ENCODE measurements around the gene NXT1. TPM values are rescaled to one million over a fixed set of nuclear protein-coding genes. Genes with fewer than 3 reads are reported as not detected.

Gene NXT1
- 28.2 TPM in 2 replicates for polyA plus RNA-seq (2012; rRNA removed)
- polyA plus RNA-seq (2012; cell fraction: cytosol; rRNA removed) = 24.1 and 25.9 TPM in 2 replicates
- polyA plus RNA-seq (2012; cell fraction: nucleus; rRNA removed) = 15.3 and 18.1 TPM in 2 replicates

DNA sequence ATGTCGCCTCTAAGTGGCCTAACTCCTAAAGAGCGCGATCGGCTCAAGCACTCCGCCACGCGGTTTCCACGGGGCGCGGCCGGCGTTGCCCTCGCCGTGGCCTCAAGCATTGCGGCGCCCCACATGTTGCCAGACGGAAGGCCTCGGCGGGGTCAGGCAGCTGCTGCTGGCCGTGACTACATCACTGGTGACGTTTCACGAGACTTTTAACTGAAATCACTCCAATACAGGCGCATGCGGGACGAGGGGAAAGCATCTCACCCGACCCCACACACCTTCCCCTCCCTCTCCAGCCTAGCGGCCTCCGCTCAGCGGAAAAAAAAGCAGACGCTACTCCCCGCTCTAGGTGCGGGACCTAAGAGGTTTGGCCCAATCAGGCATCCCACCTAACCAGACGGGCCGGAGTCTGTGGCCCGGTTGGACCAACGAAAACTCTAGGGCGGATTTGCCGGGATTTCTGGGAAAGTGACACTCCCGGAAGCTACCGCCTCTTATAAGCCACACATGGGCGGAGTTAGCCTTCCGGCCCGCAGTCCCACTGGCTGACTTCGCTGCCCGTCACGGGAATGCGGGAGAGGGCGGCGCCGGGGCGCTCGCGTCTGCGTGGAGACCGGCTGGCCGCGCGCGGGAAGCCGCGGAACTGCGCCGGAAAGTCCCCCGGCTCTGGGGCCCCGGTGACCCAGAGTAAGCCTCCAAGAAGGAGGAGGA lies at the start of gene NXT1:
Gene NXT1 (plus strand): TSS at position 596 of the 708 bp plus-strand sequence. CDS start 3,251 bp downstream, outside the sequence.
- ChIA-PET POLR2A (interaction anchor here (1.0 to 2.0 kb wide), 7 partner anchors 8 to 96 kb away, joined by 4 to 11 read pairs (median 5); partner anchors contain the start of genes GZF1 and NAPB), CTCF (interaction anchor here (0.8 to 2.2 kb wide), 10 partner anchors 8 to 659 kb away, joined by 3 to 23 read pairs (median 6); no protein-coding TSS in a partner anchor)
- Histone ChIP-seq H3K36me3 (replicated peaks in 1 of 2; ENCODE audit: control insufficient read depth in 1 of 2, insufficient read depth in 2 of 2, low read length in 1 of 2) (peaks cover 16 to 17% of the 10 kb centered on the region in 2 experiments), H3K9ac (peak within 1 kb of the TSS; percentile 97), H4K20me1 (ENCODE audit: insufficient read depth) (peaks cover 17% of the 10 kb centered on the region), H3K4me3 (ENCODE audit: low read depth in 2 of 2, low read length in 1 of 2) (peak within 1 kb of the TSS; percentile 93 to 99), H3K9me2 (no peaks in the 10 kb centered on the region), H3F3A (replicated peaks; ENCODE audit: insufficient read depth) (peaks cover 14% of the 10 kb centered on the region), H3K27me3 (ENCODE audit: insufficient read depth) (no peaks in the 10 kb centered on the region), H3K4me2 (peak within 1 kb of the TSS; percentile 97), H3K27ac (ENCODE audit: low read depth in 2 of 2, low read length in 1 of 2) (peak within 1 kb of the TSS; percentile 98 to 99), H2AFZ (ENCODE audit: low read depth) (peak within 1 kb of the TSS; percentile 84), H3K4me1 (ENCODE audit: control insufficient read depth in 1 of 2, insufficient read depth in 2 of 2, low read depth in 1 of 2, low read length in 1 of 2) (peaks cover 5 to 11% of the 10 kb centered on the region in 2 experiments; a peak in 3 of 4 replicates), H3K9me3 (no peaks in the 10 kb centered on the region), H3K79me2 (ENCODE audit: insufficient read depth) (peaks cover 47% of the 10 kb centered on the region)
- 0% methylated on average over 16 of the region's 65 CpGs for WGBS (ENCODE audit: low lambda C conversion rate)
- peak; percentile 92 for DNase-seq
- TF ChIP-seq ELF1 (IDR thresholded peaks at IDR 0.05) = peak; percentile 88
- no peak for TF ChIP-seq TEAD4 (IDR thresholded peaks at IDR 0.05; ENCODE audit: borderline replicate concordance, insufficient read depth)
- TF ChIP-seq YY1 (IDR thresholded peaks at IDR 0.05; ENCODE audit: low read depth) = peak; percentile 69
- TF ChIP-seq, protein P1, sequence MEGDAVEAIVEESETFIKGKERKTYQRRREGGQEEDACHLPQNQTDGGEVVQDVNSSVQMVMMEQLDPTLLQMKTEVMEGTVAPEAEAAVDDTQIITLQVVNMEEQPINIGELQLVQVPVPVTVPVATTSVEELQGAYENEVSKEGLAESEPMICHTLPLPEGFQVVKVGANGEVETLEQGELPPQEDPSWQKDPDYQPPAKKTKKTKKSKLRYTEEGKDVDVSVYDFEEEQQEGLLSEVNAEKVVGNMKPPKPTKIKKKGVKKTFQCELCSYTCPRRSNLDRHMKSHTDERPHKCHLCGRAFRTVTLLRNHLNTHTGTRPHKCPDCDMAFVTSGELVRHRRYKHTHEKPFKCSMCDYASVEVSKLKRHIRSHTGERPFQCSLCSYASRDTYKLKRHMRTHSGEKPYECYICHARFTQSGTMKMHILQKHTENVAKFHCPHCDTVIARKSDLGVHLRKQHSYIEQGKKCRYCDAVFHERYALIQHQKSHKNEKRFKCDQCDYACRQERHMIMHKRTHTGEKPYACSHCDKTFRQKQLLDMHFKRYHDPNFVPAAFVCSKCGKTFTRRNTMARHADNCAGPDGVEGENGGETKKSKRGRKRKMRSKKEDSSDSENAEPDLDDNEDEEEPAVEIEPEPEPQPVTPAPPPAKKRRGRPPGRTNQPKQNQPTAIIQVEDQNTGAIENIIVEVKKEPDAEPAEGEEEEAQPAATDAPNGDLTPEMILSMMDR (IDR thresholded peaks at IDR 0.05) = no peak
- TF ChIP-seq, protein P2, sequence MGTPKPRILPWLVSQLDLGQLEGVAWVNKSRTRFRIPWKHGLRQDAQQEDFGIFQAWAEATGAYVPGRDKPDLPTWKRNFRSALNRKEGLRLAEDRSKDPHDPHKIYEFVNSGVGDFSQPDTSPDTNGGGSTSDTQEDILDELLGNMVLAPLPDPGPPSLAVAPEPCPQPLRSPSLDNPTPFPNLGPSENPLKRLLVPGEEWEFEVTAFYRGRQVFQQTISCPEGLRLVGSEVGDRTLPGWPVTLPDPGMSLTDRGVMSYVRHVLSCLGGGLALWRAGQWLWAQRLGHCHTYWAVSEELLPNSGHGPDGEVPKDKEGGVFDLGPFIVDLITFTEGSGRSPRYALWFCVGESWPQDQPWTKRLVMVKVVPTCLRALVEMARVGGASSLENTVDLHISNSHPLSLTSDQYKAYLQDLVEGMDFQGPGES (IDR thresholded peaks at IDR 0.05; ENCODE audit: low read depth, low read length) = peak; percentile 47
- TF ChIP-seq, protein P3, sequence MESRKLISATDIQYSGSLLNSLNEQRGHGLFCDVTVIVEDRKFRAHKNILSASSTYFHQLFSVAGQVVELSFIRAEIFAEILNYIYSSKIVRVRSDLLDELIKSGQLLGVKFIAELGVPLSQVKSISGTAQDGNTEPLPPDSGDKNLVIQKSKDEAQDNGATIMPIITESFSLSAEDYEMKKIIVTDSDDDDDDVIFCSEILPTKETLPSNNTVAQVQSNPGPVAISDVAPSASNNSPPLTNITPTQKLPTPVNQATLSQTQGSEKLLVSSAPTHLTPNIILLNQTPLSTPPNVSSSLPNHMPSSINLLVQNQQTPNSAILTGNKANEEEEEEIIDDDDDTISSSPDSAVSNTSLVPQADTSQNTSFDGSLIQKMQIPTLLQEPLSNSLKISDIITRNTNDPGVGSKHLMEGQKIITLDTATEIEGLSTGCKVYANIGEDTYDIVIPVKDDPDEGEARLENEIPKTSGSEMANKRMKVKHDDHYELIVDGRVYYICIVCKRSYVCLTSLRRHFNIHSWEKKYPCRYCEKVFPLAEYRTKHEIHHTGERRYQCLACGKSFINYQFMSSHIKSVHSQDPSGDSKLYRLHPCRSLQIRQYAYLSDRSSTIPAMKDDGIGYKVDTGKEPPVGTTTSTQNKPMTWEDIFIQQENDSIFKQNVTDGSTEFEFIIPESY (IDR thresholded peaks at IDR 0.05; ENCODE audit: borderline replicate concordance, low read depth) = peak; percentile 9; the same call in 1 of the 2 replicates
- TF ChIP-seq, protein P4, sequence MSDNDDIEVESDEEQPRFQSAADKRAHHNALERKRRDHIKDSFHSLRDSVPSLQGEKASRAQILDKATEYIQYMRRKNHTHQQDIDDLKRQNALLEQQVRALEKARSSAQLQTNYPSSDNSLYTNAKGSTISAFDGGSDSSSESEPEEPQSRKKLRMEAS (IDR thresholded peaks at IDR 0.05; ENCODE audit: low read depth) = peak; percentile 85
- no peak for TF ChIP-seq GATA2 (CRISPR knock-in tag; IDR thresholded peaks at IDR 0.05)
- TF ChIP-seq FOXJ3 (CRISPR knock-in tag; IDR thresholded peaks at IDR 0.05) = no peak
- no peak for TF ChIP-seq NFIC (IDR thresholded peaks at IDR 0.05; ENCODE audit: borderline replicate concordance)
- TF ChIP-seq FOSL2 (IDR thresholded peaks at IDR 0.05; ENCODE audit: borderline replicate concordance, low read depth) = no peak
- peak; percentile 71; the same call in 1 of the 2 replicates for TF ChIP-seq MXI1 (IDR thresholded peaks at IDR 0.05; ENCODE audit: low read depth, low read length)
- TF ChIP-seq, protein P5, sequence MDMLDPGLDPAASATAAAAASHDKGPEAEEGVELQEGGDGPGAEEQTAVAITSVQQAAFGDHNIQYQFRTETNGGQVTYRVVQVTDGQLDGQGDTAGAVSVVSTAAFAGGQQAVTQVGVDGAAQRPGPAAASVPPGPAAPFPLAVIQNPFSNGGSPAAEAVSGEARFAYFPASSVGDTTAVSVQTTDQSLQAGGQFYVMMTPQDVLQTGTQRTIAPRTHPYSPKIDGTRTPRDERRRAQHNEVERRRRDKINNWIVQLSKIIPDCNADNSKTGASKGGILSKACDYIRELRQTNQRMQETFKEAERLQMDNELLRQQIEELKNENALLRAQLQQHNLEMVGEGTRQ (IDR thresholded peaks at IDR 0.05; ENCODE audit: borderline replicate concordance, low read depth, low read length) = no peak
- no peak for TF ChIP-seq RXRA (IDR thresholded peaks at IDR 0.05; ENCODE audit: borderline replicate concordance, low read depth)
- peak; percentile 30; the same call in 1 of the 2 replicates for TF ChIP-seq TAF1 (IDR thresholded peaks at IDR 0.05; ENCODE audit: borderline replicate concordance, low read depth, low read length)
- peak; percentile 59; the same call in 1 of the 2 replicates for TF ChIP-seq RCOR1 (IDR thresholded peaks at IDR 0.05; ENCODE audit: low read length)
- peak; percentile 53; the same call in 1 of the 2 replicates for TF ChIP-seq RFX5 (IDR thresholded peaks at IDR 0.05; ENCODE audit: low read length)
- TF ChIP-seq, protein P6, sequence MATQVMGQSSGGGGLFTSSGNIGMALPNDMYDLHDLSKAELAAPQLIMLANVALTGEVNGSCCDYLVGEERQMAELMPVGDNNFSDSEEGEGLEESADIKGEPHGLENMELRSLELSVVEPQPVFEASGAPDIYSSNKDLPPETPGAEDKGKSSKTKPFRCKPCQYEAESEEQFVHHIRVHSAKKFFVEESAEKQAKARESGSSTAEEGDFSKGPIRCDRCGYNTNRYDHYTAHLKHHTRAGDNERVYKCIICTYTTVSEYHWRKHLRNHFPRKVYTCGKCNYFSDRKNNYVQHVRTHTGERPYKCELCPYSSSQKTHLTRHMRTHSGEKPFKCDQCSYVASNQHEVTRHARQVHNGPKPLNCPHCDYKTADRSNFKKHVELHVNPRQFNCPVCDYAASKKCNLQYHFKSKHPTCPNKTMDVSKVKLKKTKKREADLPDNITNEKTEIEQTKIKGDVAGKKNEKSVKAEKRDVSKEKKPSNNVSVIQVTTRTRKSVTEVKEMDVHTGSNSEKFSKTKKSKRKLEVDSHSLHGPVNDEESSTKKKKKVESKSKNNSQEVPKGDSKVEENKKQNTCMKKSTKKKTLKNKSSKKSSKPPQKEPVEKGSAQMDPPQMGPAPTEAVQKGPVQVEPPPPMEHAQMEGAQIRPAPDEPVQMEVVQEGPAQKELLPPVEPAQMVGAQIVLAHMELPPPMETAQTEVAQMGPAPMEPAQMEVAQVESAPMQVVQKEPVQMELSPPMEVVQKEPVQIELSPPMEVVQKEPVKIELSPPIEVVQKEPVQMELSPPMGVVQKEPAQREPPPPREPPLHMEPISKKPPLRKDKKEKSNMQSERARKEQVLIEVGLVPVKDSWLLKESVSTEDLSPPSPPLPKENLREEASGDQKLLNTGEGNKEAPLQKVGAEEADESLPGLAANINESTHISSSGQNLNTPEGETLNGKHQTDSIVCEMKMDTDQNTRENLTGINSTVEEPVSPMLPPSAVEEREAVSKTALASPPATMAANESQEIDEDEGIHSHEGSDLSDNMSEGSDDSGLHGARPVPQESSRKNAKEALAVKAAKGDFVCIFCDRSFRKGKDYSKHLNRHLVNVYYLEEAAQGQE (IDR thresholded peaks at IDR 0.05; ENCODE audit: low read depth, low read length) = no peak
- TF ChIP-seq, protein P7, sequence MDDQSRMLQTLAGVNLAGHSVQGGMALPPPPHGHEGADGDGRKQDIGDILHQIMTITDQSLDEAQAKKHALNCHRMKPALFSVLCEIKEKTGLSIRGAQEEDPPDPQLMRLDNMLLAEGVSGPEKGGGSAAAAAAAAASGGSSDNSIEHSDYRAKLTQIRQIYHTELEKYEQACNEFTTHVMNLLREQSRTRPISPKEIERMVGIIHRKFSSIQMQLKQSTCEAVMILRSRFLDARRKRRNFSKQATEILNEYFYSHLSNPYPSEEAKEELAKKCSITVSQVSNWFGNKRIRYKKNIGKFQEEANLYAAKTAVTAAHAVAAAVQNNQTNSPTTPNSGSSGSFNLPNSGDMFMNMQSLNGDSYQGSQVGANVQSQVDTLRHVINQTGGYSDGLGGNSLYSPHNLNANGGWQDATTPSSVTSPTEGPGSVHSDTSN (IDR thresholded peaks at IDR 0.05) = peak; percentile 100

All from SK-N-SH (cell line).